Eye (tissue), 1 donor: ENCODE results near the gene MERTK.
"Not testable (repeated sequence)": the region's sequence is repeated elsewhere in the genome, so short reads cannot be mapped to it uniquely, and the experiment has no call there.

ENCODE experiments used
- DNase-seq: peaks from one replicate; pipeline ENCODE4 v3.0.0-alpha.2; 2015

MERTK gene

DNA sequence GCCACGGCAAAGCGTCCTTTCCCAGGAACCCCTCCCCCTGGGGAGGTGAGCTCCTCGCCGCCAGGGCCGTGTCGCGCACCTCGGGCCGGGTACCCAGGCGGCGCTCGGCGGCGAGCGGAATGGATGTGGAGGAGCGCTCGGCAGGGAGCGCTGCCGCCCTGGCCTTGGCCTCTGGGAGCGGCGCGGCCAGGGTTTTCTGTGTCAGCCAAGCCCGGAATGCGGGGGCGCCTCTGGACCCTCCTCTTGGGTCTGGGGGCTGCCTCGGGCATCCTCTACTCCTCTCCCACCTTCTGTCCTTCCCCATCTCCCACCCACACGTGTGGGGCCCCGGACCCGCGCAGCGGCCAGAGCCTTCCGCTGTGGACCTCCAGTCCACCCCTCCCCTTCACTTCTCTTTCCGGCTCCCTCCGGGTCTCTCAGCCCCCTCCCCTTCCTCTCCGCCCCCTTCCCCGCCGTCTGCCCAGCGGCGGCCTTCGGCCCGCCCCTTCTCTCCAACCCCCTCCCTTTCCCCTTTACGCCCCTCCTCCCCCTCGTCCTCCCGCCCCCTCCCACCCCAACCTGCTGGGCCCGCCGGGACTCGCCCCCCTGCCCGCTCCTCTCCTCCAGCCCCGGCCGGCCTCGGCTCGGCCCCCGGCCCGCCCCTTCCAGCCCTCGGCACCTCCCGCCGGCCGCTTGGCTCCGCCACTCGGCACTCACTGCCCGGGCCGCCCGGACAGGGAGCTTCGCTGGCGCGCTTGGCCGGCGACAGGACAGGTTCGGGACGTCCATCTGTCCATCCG, at the start of gene MERTK:
Gene MERTK (plus strand): TSS at position 684 of the 779 bp plus-strand sequence. CDS start 129 bp downstream, outside the sequence.
- peak; percentile 96 for DNase-seq

- peak; percentile 23 for DNase-seq
Observed at GRCh38 chr2:111850646-111851045, 47.8 kb upstream of the MERTK start.

DNA sequence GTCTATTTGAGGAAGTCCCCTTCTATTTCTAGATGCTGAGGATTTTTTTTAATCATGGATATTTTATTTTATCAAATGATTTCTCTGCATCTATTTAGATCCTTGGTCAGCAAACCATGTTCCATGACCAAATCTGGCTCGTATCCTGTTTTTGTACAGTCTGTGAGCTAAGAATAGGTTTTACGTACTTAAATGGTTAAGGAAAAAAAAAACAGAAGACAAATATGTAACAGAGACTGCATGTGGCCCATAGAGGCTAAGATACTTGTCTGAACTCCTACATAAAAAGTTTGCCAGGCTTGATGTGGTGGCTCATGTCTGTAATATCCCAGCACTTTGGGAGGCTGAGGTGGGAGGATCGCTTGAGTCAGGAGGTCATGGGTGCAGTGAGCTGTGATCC, 45.9 kb upstream of the MERTK start:
- DNase-seq: not testable (repeated sequence)

- not testable (repeated sequence) for DNase-seq
Observed at GRCh38 chr2:111860005-111860404, 38.4 kb upstream of the MERTK start.

GRCh38 chr2:111865124-111865523, 33.3 kb upstream of the MERTK start:
- not testable (repeated sequence) for DNase-seq

DNA sequence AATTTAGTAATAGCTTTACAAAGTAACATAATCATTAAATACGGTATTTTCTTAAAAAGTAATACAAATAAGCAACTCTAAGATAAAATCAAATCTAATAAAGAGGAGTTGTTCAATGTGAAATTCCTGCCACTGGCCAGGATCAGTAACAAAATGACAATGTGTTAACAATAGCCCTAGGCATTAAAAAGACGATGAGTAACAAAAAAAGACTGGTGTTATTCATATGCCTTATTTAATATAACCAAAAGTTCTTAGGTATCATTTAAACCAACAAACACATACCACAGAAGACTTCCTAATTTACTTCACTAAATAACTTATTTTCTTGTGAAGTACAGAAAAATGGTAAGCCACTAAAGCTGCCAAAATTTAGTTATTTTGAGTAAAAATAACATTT, 25.6 kb upstream of the MERTK start:
- DNase-seq: not testable (repeated sequence)

GRCh38 chr2:111883661-111884591, 14.5 kb upstream of the MERTK start, which contains the start of gene ANAPC1:
Gene ANAPC1 (minus strand): TSS chr2:111884193. CDS start chr2:111880825, 3,368 bp downstream.
- peak; percentile 94 for DNase-seq

- no peak for DNase-seq
Observed at GRCh38 chr2:111884592-111884964, 13.8 kb upstream of the MERTK start.

DNA sequence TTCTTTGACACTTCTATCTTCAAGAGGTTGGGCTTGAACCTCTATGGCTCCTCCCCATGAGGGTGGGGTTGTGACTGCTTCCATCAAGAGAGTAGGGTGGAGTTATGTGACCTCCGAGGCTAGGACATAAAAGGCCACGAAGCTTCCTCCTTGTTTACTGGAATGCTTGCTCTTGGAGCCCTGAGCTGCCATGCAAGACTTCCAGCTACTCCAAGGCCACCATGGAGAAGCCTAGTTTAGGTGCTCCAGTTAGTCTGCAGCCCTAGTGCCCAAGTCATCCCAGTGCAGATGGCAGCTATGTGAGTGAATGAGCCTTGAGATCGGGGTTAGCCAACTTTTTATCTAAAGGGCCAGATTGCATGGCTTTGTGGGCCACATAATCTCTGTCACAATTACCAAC, 2.4 kb upstream of the MERTK start:
- no peak for DNase-seq

- no peak for DNase-seq
Observed at GRCh38 chr2:111896576-111896975, 1.8 kb upstream of the MERTK start.

DNA sequence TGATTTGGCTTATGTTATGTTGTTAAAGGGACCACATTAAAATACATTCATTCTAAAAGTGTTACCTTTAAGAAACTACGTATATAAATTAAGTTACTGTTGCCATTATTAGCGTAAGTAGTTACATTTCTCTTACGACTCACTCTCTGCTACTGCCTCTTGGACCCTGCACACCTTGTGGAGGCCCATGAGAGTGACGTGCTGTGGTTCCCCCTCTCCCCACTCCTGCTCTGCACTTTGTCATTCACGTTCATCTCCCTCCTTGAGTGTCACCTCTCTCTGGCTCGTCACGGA, 830 bp upstream of the MERTK start:
- DNase-seq: no peak

DNA sequence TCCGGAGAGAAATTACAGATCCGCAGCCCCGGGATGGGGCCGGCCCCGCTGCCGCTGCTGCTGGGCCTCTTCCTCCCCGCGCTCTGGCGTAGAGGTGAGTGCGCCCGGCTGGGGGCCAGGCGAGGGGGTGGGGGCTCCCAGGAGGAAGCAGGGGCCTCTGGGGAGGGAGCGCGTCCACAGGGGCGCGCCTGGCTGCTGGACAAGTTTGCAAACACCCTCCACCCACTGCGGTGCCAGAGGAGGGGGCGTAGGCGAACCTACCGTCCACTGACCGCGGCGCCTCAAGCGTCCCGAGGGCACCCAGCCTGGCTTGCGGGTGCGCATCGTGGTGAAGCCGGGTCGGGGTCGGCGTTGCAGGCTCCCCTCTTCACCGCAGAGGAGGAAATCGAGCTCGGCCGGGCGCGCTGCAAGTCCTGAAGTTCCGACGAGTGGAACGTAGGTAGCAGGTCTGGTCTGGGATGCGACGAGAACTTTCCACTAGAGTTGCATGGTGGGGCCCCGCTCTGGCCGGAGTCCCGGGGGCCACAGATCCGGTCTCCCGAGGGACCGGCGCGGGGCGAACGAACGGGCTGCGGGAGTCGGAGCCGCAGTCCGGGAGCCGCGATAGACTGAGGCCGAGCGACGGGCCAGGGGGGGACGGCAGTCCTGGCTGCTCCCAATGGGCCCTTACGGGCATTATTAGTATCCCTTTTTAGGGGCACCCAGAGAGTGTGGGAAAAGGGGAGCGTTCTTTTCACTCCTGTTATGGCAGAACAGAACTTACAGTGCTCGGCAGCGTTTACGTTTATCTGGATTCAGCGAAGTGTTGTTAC, 502 bp downstream of the MERTK start:
- DNase-seq: peak; percentile 78

- DNase-seq: peak; percentile 57
Observed at GRCh38 chr2:111900859-111901258, 2.5 kb downstream of the MERTK start.

- no peak for DNase-seq
Observed at GRCh38 chr2:111903516-111903915, 5.1 kb downstream of the MERTK start.

DNA sequence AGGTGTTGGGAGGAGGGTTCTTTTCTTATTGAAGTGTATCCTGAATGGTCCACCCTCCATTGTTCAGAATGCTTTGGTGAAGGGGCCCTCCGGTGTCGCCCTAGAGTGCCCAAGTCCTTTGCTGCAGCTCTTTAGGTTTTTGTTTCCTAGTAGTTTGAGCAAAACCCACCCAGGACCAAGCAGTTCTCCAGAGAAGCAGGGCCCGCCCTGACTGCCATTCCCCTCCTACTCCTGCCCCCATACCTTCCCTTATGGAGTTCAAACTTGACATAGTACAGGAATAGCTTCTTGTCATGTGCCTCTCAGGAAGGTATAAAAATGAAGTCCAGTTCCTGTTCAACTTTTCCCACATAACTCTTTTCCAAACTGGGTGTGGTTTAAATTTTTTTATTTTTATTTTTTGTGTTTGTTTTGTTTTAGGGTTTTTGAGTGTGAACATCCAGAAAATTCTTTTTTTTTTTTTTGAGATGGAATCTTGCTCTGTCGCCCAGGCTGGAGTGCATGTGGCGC, 5.6 kb downstream of the MERTK start:
- no peak for DNase-seq

DNA sequence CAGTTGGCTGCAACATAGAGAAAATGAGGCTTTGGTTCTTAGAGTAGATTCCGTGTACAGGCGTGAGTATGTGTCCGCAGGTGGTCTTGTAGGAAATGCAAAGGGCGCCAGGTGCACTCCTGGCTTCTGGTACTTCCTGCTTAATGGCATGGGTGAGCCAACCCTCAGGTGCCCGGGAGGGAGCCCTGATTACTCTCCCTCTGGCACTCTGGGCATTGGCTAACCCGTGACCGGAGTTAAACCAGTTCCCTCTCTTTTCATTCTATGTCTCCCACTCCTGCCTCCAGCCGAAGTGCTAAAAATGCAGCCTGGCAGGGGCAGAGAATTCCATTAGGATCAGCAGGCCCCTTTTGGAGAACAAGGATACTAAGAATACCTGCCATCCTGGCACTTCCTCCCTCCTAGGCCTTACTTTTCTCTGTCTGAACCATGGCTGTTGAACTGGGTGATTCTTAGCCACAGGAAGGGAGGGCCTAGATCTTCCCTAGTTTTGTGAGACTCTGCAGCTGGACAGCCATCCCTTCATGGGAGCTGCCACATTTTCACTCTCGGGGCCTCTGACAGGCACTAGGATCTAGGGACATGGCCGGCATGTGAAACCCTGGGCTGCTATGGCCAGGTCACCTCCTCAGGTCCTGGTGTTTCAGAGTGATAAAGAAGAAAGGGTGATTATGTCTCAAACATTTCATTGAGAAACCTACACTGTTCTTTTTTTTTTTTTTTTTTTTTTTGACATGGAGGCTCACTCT, 6.5 kb downstream of the MERTK start:
- no peak for DNase-seq

GRCh38 chr2:111905475-111905869, 7.1 kb downstream of the MERTK start:
- not testable (repeated sequence) for DNase-seq

DNA sequence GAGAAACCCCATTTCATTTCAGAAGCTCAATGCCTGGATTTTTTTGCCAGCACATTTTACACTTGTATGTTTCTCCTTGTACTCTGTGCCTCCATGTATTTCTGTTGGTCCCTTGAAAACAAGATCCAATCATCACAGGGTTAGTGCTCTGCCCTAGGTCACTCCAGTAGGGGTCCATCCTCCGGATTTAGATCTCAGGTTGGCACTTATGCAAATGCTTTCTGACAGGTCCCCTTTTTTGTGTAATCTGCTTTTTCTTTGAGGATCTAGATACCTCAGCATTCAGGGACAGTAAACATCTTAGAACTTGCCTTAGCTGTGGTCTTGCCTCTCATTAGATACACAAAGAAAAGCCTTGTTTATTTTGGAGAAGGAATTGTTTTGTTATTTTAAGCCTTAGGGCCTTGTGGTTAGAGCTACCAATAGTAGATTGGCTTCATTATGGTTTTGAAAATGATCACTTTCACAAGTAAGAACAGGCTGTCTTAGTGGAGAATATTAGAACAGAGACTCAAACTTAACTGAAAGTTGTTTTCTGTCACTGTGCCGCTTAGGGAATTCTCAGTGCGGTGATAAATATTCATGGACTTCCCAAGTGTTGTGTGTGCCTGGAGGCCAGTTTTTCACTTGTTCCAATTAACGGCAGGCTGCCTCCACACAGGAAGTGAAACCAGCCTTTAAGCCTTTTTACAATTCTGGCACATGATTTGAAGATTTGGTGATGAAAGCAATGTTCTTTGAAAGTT, 7.8 kb downstream of the MERTK start:
- DNase-seq: peak; percentile 59

GRCh38 chr2:111908578-111908977, 10.2 kb downstream of the MERTK start:
- no peak for DNase-seq

DNA sequence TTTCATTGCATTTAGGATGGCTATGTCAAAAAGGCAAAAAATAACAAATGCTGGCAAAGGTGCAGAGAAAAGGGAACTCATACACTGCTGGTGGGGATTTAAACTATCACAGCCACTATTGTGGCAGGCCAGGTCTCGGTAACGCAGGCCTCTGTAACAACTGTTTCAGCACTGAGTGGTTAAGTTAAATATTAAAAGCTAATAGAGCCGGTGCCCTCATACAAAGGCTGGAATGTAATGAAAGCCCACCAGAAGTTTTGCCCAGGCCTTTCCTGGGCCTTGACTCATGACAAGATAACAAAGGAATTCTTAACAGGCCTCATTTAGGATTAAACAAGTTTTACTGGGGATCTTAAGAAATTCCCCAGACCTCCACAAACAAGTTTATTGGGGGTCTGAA, 10.7 kb downstream of the MERTK start:
- DNase-seq: no peak

DNA sequence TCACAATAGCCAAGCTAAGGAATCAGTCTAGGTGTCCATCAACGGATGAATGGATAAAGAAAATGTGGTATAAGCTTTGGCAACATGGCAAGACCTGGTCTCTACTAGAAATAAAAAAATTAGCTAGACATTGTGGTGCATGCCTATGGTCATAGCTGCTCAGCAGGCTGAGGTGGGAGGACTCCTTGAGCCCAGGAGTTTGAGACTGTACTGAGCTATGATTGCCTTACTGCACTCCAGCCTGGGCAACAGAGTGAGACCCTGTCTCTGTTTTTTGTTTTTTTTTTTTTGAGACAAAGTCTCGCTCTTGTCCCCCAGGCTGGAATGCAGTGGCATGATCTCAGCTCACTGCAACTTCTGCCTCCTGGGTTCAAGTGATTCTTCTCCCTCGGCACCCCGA, 11.6 kb downstream of the MERTK start:
- DNase-seq: not testable (repeated sequence)
